ENCODE measurements around the gene DCC. TPM values are rescaled to one million over a fixed set of nuclear protein-coding genes. Genes with fewer than 3 reads are reported as not detected.
"Not testable (repeated sequence)": the region's sequence is repeated elsewhere in the genome, so short reads cannot be mapped to it uniquely, and the experiment has no call there.

DCC gene
- total RNA-seq, 1 donor from 2014 or later = 0.24 TPM

GRCh38 chr18:52363861-52364260 is 23.9 kb downstream of the DCC start:
- H3K36me3 Mint-ChIP-seq (ENCODE audit: unreplicated experiment) = no peaks in the 10 kb centered on the region
- no peak overlapping the region for H3K27ac Mint-ChIP-seq (ENCODE audit: unreplicated experiment)
- H3K27me3 Mint-ChIP-seq (ENCODE audit: unreplicated experiment) = peaks cover 3% of the 10 kb centered on the region
- no peak for DNase-seq (ENCODE audit: extremely low spot score, unreplicated experiment)
- peaks cover 5% of the 10 kb centered on the region for H3K9me3 Mint-ChIP-seq (ENCODE audit: unreplicated experiment)
- no peaks in the 10 kb centered on the region for H3K4me1 Mint-ChIP-seq (ENCODE audit: unreplicated experiment)
- no peak overlapping the region for H3K4me3 Mint-ChIP-seq (ENCODE audit: unreplicated experiment)
- no peak for TF ChIP-seq CTCF (IDR thresholded peaks at IDR 0.05)

GRCh38 chr18:52366851-52367250 is 26.9 kb downstream of the DCC start:
- DNase-seq (ENCODE audit: extremely low spot score, unreplicated experiment); H3K4me3 Mint-ChIP-seq (ENCODE audit: unreplicated experiment); H3K9me3 Mint-ChIP-seq (ENCODE audit: unreplicated experiment); H3K27ac Mint-ChIP-seq (ENCODE audit: unreplicated experiment); H3K27me3 Mint-ChIP-seq (ENCODE audit: unreplicated experiment); H3K4me1 Mint-ChIP-seq (ENCODE audit: unreplicated experiment); H3K36me3 Mint-ChIP-seq (ENCODE audit: unreplicated experiment): not testable (repeated sequence)

- H3K4me3 Mint-ChIP-seq (ENCODE audit: unreplicated experiment) = no peak overlapping the region
- H3K9me3 Mint-ChIP-seq (ENCODE audit: unreplicated experiment) = peaks cover 4% of the 10 kb centered on the region
- no peaks in the 10 kb centered on the region for H3K27me3 Mint-ChIP-seq (ENCODE audit: unreplicated experiment)
- no peak overlapping the region for H3K27ac Mint-ChIP-seq (ENCODE audit: unreplicated experiment)
- no peak for TF ChIP-seq CTCF (IDR thresholded peaks at IDR 0.05)
- no peak for DNase-seq (ENCODE audit: extremely low spot score, unreplicated experiment)
- no peaks in the 10 kb centered on the region for H3K36me3 Mint-ChIP-seq (ENCODE audit: unreplicated experiment)
- no peaks in the 10 kb centered on the region for H3K4me1 Mint-ChIP-seq (ENCODE audit: unreplicated experiment)
Measured at GRCh38 chr18:52367953-52368742, 28.2 kb downstream of the DCC start.

GRCh38 chr18:52370841-52371240 is 30.8 kb downstream of the DCC start:
- no peak for TF ChIP-seq CTCF (IDR thresholded peaks at IDR 0.05)
- no peak overlapping the region for H3K27ac Mint-ChIP-seq (ENCODE audit: unreplicated experiment)
- H3K4me3 Mint-ChIP-seq (ENCODE audit: unreplicated experiment) = no peak overlapping the region
- no peaks in the 10 kb centered on the region for H3K4me1 Mint-ChIP-seq (ENCODE audit: unreplicated experiment)
- H3K9me3 Mint-ChIP-seq (ENCODE audit: unreplicated experiment) = peaks cover 7% of the 10 kb centered on the region
- H3K36me3 Mint-ChIP-seq (ENCODE audit: unreplicated experiment) = no peaks in the 10 kb centered on the region
- H3K27me3 Mint-ChIP-seq (ENCODE audit: unreplicated experiment) = no peaks in the 10 kb centered on the region
- DNase-seq (ENCODE audit: extremely low spot score, unreplicated experiment) = no peak

GRCh38 chr18:52376104-52376503 is 36.1 kb downstream of the DCC start:
- Mint-ChIP-seq H3K4me1 (ENCODE audit: unreplicated experiment) (no peaks in the 10 kb centered on the region), H3K27me3 (ENCODE audit: unreplicated experiment) (no peaks in the 10 kb centered on the region), H3K4me3 (ENCODE audit: unreplicated experiment) (no peak overlapping the region), H3K36me3 (ENCODE audit: unreplicated experiment) (no peaks in the 10 kb centered on the region), H3K9me3 (ENCODE audit: unreplicated experiment) (peaks cover 3% of the 10 kb centered on the region), H3K27ac (ENCODE audit: unreplicated experiment) (no peak overlapping the region)
- DNase-seq (ENCODE audit: extremely low spot score, unreplicated experiment) = no peak
- no peak for TF ChIP-seq CTCF (IDR thresholded peaks at IDR 0.05)
